GM18505 (cell line): ENCODE data around the gene MOCS1.

Experiments used
- ATAC-seq: cut with Tn5 transposase; IDR thresholded peaks from one replicate; pipeline ENCODE4 v1.9.1; 2021; ENCODE audit not compliant: unreplicated experiment
- POLR2A ChIP-seq: IDR thresholded peaks from 4 replicates; pipeline ENCODE4 v1.6.1; 2011; ENCODE audit warnings: borderline replicate concordance; ENCODE audit not compliant: insufficient read depth, insufficient read length; ENCODE audit errors: extremely low read depth

MOCS1 gene

GRCh38 chr6:39938773-39939654 lies 4.8 kb upstream of the MOCS1 start:
- no peak for ATAC-seq

DNA sequence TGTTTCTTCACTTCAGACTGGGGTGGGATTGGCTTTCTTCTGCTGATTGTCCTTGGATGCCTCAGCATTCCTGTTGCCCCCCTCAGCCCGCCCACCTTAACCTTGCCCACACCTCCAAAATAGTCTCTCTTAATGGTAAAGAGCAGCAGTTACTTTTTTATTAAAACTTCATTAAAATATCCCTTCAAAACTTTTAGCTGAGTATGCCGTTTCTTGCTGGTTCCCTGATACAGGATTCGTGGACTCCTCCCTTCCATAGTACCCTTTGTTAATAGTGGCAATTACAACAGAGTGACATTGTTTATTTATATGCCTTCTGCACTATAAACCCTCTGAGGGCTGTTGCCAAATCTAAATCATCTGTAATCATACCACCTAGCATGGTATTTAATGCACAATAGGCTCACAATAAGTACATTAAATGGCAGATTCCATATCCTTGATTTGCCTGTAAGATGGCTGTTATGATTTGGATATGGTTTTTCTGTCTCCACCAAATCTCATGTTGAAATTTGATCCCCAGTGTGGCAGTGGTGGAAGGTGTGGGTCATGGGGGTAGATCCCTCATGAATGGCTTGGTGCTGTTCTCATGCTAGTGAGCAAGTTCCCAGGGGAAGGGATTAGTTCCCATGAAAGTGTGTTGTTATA lies 3.5 kb upstream of the MOCS1 start:
- ATAC-seq = no peak
- no peak for TF ChIP-seq POLR2A

More at GRCh38 chr6:39938773-39939654, 4.8 kb upstream of the MOCS1 start:
- no peak for TF ChIP-seq POLR2A

GRCh38 chr6:39936857-39937256 lies 2.6 kb upstream of the MOCS1 start:
- no peak for ATAC-seq
- TF ChIP-seq POLR2A = no peak

- ATAC-seq = no peak
- TF ChIP-seq POLR2A = no peak
Measured at GRCh38 chr6:39935241-39935640, 979 bp upstream of the MOCS1 start.

DNA sequence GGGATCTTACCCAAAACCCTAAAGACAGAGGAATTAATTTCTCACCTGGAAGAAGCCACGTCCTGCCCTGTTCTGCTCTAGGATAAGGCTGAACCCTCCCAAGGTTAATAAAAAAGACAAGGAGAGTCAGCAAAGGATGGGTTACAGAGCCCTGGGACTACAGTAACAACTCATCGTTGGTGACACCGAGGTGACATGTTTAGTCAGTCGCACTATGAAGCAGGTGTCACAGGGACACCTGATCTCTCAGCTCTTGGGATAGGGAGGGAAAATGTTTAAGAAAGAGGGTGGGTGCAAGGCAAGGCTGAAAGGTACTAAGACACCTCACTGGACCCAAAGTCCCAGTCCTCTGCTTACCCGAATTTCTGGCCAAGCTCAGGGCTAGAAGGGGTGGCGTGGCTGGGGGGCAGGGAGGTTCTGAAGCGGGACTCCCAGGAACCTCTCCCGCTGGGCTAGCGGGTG lies 562 bp downstream of the MOCS1 start:
- TF ChIP-seq POLR2A = no peak
- no peak for ATAC-seq

DNA sequence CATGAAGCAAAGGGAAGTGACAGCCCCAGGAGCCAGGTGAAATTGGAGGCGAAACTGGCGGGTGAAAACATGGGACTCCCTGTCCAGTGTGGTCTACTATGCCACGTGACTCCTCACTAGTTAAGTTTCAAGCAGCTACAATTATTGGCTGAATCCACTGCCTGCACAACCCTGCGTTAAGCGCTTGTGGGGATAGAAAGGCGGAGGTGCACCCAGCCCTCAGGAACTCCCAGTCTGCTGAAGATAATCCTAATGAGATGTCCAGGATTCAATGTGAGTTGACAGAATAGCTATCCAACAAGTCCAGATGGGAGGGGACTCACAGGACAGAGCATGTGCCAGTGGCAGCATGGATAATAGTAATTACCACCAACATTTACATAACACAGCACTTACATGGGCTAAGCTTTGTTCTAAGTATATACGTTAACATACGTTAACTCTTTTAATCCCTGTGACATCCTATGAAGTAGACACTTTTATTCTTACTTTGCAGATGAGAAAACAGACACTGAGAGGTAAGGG lies 1.8 kb downstream of the MOCS1 start:
- no peak for TF ChIP-seq POLR2A
- ATAC-seq = no peak

DNA sequence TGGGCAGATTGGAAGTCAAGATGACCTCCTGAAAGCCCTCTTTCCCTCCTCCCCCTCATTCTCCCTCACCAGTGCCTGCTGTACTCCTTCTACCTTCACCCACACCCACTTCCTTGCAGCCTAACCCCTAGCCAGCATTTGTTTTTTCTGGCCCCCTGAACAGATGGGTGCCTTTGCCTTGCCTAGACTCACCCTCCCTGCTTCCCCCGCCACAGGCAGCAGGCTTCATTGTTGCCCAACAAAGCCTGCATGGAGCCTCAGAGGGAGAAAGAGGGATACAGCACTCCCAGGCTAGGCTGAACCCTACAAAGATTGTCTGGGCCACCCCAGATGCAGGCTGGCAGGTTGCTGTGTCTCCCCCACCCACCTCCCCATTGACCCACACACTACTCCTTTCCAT lies 2.7 kb downstream of the MOCS1 start:
- TF ChIP-seq POLR2A = no peak
- no peak for ATAC-seq

- ATAC-seq = no peak
- TF ChIP-seq POLR2A = no peak
Measured at GRCh38 chr6:39930540-39930939, 3.7 kb downstream of the MOCS1 start.

DNA sequence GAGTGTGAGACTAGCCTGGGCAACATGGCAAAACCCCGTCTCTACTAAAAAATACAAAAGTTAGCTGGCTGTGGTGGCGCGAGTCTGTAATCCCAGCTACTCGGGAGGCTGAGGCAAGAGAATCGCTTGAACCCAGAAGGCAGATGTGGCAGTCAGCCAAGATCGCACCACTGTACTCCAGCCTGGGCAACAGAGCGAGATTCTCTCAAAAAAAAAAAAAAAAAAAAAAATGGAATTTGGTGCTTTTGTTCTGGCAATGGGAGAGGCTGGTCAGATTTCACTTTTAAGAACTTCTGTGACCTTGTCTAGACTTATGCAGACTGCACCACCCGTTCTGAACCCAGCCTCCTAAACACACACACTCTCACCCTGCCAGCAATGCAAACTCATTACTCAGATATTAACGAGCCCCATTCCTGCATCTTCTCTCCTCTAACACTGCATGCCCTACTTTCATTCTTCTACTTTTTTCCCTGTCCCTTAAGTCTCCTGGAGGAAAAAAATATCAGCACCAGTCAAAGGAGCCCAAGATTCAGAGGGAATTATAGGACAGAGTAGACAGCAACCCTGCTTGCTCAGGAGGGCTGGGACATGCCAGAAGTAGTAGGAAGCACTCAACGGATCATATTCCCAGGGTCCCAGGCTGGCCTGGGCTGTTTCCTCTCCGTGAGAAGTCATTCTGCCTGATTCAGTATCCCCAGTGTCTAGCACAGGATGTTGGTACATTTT lies 4.4 kb downstream of the MOCS1 start:
- no peak for ATAC-seq
- no peak for TF ChIP-seq POLR2A

DNA sequence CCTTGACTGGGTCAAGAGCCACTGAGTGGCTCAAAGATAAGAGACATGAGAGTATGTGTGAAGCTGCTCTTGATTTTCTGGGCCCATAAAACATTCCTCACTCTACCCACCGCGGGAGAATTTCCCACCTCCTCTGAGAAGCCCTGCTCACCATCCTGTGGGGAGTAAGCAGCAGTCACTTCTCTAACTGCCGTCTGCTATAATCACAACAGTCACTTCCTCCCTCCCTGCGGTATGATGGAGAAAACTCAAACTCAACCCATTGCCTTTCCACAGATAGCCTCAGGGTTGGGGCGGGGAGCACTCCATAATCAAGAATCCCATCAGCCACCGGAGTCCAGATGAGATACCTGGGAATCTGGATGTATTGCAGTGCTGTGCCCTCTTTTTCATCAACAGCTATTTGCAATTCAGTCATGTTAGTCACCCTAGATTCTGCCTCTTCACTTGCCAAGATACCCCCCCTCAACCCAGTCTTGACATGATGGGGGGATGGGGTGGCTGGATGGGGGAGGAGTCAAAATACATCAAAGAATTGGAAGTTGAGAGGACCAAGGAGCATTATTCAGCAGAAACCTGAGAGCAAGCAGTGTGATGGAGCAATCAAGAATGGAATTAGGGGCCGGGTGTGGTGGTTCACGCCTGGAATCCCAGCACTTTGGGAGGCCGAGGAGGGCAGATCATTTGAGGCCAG lies 5.1 kb downstream of the MOCS1 start:
- no peak for ATAC-seq
- no peak for TF ChIP-seq POLR2A

DNA sequence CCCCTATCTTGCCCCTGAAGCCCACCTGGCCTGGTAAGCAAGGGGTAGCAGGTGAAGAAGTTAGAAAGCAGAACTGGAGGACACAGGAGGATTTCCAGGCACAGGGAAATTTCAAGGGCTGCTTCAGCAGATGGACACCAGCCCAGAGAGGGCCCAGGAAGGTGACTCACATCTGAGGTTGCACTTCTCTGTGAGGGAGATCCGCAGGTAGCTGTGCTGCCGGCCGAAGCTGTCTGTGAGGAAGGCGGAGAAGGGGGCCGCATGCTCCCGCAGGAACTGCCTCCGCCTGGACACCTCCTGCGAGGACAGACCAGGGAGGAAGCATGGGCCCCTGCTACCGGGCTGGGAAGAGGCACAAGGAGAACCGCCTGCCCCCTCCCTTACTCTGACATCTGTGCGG lies 7.1 kb downstream of the MOCS1 start:
- no peak for TF ChIP-seq POLR2A
- ATAC-seq = no peak

DNA sequence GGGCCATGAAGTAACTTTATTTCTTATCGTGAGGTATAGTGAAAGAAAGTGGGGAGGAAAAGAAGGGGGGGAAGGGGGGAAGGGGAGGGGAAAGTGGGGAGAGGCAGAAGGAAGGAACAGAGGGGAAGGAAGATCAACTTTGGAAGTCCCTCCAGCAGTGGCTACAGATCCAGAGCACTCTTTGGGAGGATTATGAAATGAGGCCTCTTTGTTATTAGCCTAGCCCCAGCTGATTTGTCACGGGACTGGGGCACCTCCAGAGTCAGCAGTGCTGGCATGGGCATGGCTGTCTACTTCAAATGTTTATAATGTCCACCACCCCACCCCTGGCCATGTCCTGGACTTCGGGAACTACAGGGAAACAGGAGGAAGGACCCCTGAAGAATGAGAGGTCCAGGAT lies 7.6 kb downstream of the MOCS1 start:
- no peak for TF ChIP-seq POLR2A
- ATAC-seq = no peak

GRCh38 chr6:39925931-39926290 lies 8.4 kb downstream of the MOCS1 start:
- no peak for ATAC-seq
- TF ChIP-seq POLR2A = no peak
